Right atrium auricular region (tissue), 2 donors: ENCODE results near the gene CD164L2. TPM values are rescaled to one million over a fixed set of nuclear protein-coding genes. Genes with fewer than 3 reads are reported as not detected.

ENCODE experiments used
- DNase-seq: peaks from one replicate; pipeline ENCODE4 v3.0.0-alpha.2; 2019; ENCODE audit warnings: low spot score
- H3K27ac ChIP-seq, 2 donors: fragments of 200-600 bp; sonication (generic); 1 replicate in 1 of 2; 2 replicates in 1 of 2; pipeline ENCODE4 v1.5.1; 2016 to 2019
- H3K27me3 ChIP-seq, 2 donors: fragments of 200-600 bp; sonication (generic); one replicate each; pipeline versions ENCODE4 v1.5.1 to v1.6.0; 2017 to 2019
- H3K36me3 ChIP-seq: fragments of 200-600 bp; sonication (generic); one replicate; pipeline ENCODE4 v1.5.1; 2016
- H3K4me1 ChIP-seq, 2 donors: fragments of 200-600 bp; sonication (generic); one replicate each; pipeline versions ENCODE4 v1.5.1 to v1.6.0; 2017 to 2019
- H3K4me3 ChIP-seq, 2 donors: fragments of 200-600 bp; sonication (generic); 1 replicate in 1 of 2; 2 replicates in 1 of 2; pipeline ENCODE4 v1.5.1; 2017 to 2019; ENCODE audit warnings: mild to moderate bottlenecking in 1 of 2, moderate library complexity in 1 of 2
- H3K9me3 ChIP-seq, 2 donors: fragments of 200-600 bp; sonication (generic); one replicate each; pipeline ENCODE4 v1.5.1; 2019
- total RNA-seq, 2 donors: library from RNA; depleted of rRNA; stranded (reverse); fragments of >200 nt; gene quantifications; one replicate each; pipeline ENCODE4 v1.1.0, GENCODE V29; 2016
- TF ChIP-seq, protein P1 (sequence below), 2 donors: fragments of 200-600 bp; sonication (generic); IDR thresholded peaks; one replicate each; pipeline ENCODE4 v1.5.1; 2019; ENCODE audit warnings: antibody characterized with exemption in 2 of 2

Gene CD164L2
- total RNA-seq, 2 donors from 2014 or later = not detected

DNA sequence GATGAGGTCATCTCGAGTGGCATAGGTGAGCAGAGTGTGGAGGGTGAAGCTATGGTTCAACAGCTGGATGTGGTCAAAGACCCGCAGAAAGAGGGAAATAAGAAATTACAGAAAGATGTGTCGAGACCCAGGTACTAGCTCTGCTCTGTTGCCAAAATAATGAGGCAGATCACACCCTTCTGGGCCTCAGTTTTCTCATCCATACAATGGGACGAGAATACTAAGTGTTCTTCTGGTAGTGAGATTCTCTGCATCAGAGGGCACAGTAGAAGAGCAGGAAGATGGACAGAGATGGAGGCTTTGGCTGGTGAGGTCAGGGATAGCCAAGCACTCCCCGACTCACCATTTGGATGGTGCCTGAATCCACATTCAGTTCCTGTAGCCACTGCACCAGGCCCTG is 27.4 kb downstream of the CD164L2 start:
- Histone ChIP-seq H3K4me1 (peaks cover 0 to 21% of the 10 kb centered on the region in 2 donors), H3K27me3 (no peaks in the 10 kb centered on the region), H3K4me3 (no peak overlapping the region), H3K9me3 (no peaks in the 10 kb centered on the region), H3K36me3 (peaks cover 74% of the 10 kb centered on the region), H3K27ac (no peak overlapping the region)
- DNase-seq = no peak
- TF ChIP-seq, protein P1, sequence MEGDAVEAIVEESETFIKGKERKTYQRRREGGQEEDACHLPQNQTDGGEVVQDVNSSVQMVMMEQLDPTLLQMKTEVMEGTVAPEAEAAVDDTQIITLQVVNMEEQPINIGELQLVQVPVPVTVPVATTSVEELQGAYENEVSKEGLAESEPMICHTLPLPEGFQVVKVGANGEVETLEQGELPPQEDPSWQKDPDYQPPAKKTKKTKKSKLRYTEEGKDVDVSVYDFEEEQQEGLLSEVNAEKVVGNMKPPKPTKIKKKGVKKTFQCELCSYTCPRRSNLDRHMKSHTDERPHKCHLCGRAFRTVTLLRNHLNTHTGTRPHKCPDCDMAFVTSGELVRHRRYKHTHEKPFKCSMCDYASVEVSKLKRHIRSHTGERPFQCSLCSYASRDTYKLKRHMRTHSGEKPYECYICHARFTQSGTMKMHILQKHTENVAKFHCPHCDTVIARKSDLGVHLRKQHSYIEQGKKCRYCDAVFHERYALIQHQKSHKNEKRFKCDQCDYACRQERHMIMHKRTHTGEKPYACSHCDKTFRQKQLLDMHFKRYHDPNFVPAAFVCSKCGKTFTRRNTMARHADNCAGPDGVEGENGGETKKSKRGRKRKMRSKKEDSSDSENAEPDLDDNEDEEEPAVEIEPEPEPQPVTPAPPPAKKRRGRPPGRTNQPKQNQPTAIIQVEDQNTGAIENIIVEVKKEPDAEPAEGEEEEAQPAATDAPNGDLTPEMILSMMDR (IDR thresholded peaks at IDR 0.05) = no peak

DNA sequence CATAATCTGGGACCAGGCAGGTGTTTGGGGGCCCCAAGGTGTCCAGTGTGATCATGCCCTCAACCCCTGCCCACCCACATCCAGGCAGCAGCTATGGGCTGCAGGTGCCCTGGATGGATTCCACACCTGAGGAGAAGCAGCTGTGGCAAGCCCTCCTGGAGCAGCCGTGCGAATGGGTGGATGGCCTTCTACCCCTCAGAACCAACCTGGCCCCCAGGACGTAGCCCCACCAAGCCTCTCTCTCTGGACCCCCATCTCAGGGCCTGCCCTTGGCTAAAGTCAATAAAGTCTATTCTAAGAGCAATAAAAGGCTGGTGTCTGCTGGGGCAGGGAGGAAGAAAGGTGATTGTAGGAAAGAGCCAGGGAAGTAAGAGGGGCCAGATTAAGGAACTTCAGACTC is 29.5 kb downstream of the CD164L2 start:
- Histone ChIP-seq H3K36me3 (peaks cover 56% of the 10 kb centered on the region), H3K27ac (peak overlapping the region in 1 of 2 donors; percentile 29), H3K27me3 (no peaks in the 10 kb centered on the region), H3K4me1 (peaks cover 0 to 41% of the 10 kb centered on the region in 2 donors), H3K4me3 (no peak overlapping the region), H3K9me3 (no peaks in the 10 kb centered on the region)
- TF ChIP-seq, protein P1 (IDR thresholded peaks at IDR 0.05) = no peak
- DNase-seq = no peak

DNA sequence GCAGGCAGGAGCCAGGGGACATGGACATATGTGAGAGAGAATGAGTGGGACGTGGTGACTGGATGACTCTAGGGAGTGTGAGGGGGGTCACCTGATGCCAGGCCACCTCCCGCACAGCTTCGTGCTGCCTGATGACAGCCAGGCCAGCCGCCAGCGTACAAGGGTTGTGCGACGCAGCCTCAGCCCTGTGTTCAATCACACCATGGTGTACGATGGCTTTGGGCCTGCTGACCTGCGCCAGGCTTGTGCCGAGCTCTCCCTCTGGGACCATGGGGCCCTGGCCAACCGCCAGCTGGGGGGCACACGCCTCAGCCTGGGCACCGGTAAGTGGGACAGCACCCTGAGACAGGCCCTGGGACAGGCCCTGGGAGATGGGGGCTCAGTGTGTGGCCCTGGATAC is 30.0 kb downstream of the CD164L2 start:
- Histone ChIP-seq H3K27me3 (no peaks in the 10 kb centered on the region), H3K4me3 (no peak overlapping the region), H3K9me3 (no peaks in the 10 kb centered on the region), H3K27ac (peak overlapping the region in 1 of 2 donors; percentile 29), H3K36me3 (peaks cover 52% of the 10 kb centered on the region), H3K4me1 (peaks cover 0 to 42% of the 10 kb centered on the region in 2 donors)
- DNase-seq = no peak
- TF ChIP-seq, protein P1 (IDR thresholded peaks at IDR 0.05) = no peak

DNA sequence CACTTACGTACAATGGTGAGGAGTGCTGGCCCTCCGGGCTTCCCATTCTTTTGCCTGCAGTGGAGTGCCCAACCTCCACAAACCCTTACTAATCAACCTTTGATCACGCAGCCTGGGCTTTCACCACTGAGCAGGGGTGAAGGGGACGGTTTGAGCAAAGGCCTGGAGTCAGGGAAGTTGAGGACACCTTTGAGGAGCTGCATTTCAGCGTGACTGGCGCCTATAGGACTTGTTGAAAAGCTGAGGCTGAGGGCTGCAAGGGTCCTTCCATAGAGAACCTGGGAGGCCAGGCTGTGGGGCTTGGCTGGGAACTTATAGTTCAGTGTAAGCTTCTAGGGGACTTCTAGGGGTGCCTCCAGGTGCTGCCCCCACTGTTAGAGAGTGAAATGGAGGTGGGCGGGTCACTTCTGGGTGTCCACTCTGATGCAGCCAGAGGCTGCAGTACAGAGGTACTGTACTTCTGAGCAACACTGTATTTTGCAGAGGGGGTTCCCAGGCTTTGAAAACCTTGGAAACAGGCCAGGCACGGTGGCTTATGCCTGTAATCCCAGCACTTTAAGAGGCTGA is 31.5 kb downstream of the CD164L2 start:
- peak overlapping the region in 1 of 2 donors; percentile 52 for H3K4me3 ChIP-seq
- peaks cover 0 to 30% of the 10 kb centered on the region in 2 donors for H3K4me1 ChIP-seq

DNA sequence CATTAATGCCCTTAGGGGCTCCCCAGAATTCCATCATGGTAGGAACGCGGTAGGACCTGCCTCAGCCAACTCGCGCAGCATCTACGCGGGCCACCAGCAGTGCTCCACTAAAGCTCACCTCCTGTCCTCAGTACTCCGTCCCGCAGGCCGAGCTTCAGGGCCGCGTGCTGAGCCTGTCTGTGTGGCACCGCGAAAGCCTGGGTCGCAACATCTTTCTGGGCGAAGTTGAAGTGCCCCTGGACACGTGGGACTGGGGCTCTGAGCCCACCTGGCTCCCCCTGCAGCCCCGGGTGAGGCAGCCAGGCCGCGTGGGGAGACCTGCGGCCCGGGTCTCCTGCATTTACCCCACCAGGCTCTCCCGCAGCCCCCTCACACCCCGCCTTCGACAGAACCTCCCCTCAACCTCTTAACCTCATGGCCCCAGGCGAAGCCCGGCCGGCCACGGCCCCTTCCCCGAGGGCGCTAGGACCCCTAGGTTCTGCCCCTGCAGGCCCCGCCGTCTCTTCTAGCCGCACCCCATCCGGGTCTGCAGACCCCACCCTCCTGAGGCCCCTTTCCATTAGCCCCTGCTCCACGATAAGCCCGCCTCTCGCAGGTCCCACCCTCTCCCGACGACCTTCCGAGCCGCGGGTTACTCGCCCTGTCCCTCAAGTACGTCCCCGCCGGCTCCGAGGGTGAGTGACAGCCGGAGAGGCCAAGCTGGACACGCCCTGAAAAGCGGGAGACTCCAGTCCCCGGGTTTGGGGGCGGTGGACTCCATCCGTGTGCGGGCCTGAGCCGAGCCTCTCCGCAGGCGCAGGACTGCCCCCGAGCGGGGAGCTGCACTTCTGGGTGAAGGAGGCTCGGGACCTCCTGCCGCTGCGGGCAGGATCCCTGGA is 32.2 kb downstream of the CD164L2 start:
- Histone ChIP-seq H3K27me3 (no peaks in the 10 kb centered on the region), H3K9me3 (no peaks in the 10 kb centered on the region), H3K4me3 (peak overlapping the region in 1 of 2 donors; percentile 52), H3K27ac (peak overlapping the region; percentile 51 to 72), H3K36me3 (peaks cover 29% of the 10 kb centered on the region), H3K4me1 (peaks cover 0 to 30% of the 10 kb centered on the region in 2 donors)
- no peak for DNase-seq
- TF ChIP-seq, protein P1 (IDR thresholded peaks at IDR 0.05) = peak in 1 of 2 donors; percentile 32

More for the DNA sequence above, 31.5 kb downstream of the CD164L2 start:
- H3K36me3 ChIP-seq = peaks cover 36% of the 10 kb centered on the region
- H3K27me3 ChIP-seq = no peaks in the 10 kb centered on the region
- peak overlapping the region; percentile 51 to 72 for H3K27ac ChIP-seq
- DNase-seq = no peak
- TF ChIP-seq, protein P1 (IDR thresholded peaks at IDR 0.05) = no peak
- no peaks in the 10 kb centered on the region for H3K9me3 ChIP-seq
